BJ (cell line): ENCODE data around the gene COL1A1. TPM values are rescaled to one million over a fixed set of nuclear protein-coding genes. Genes with fewer than 3 reads are reported as not detected.

Experiments
- CTCF ChIA-PET: fragments of 350-600 bp; formaldehyde crosslinking; extraction: SDS; loops from one replicate; lab custom pipeline; 2021; ENCODE audit warnings: antibody characterized with exemption, inconsistent platforms; lab: Yijun Ruan, JAX
- POLR2A ChIA-PET: fragments of 300-600 bp; sonication (Branson Sonifier 250); formaldehyde crosslinking; extraction: SDS; loops from one replicate; lab custom pipeline; 2021; ENCODE audit warnings: antibody characterized with exemption; lab: Charles Lee
- DNase-seq: peaks from one replicate; pipeline ENCODE4 v3.0.0-alpha.2; 2011; ENCODE audit warnings: low read depth
- H3K27me3 ChIP-seq: 2 replicates; pipeline ENCODE4 v1.6.0; 2011; ENCODE audit warnings: low read length; ENCODE audit not compliant: control insufficient read depth, insufficient read depth
- H3K36me3 ChIP-seq: 2 replicates; pipeline ENCODE4 v1.5.1; 2011; ENCODE audit warnings: low read length; ENCODE audit not compliant: control insufficient read depth, insufficient read depth
- H3K4me3 ChIP-seq: 2 replicates; pipeline ENCODE4 v1.5.1; 2011; ENCODE audit warnings: low read depth, mild to moderate bottlenecking, control low read depth, low read length
- polyA plus RNA-seq: library from polyadenylated mRNA; depleted of rRNA; stranded (reverse); fragments of >200 nt; gene quantifications from 2 replicates; pipeline ENCODE4 v1.2.3, GENCODE V29; 2011
- TF ChIP-seq, protein P1 (sequence below): IDR thresholded peaks from 2 replicates; pipeline ENCODE4 v1.5.1; 2011; ENCODE audit warnings: low read depth, mild to moderate bottlenecking, control low read depth, inconsistent platforms, low read length, moderate library complexity; ENCODE audit not compliant: insufficient read depth

COL1A1 gene
- polyA plus RNA-seq, 1 experiment = 2,161 TPM

DNA sequence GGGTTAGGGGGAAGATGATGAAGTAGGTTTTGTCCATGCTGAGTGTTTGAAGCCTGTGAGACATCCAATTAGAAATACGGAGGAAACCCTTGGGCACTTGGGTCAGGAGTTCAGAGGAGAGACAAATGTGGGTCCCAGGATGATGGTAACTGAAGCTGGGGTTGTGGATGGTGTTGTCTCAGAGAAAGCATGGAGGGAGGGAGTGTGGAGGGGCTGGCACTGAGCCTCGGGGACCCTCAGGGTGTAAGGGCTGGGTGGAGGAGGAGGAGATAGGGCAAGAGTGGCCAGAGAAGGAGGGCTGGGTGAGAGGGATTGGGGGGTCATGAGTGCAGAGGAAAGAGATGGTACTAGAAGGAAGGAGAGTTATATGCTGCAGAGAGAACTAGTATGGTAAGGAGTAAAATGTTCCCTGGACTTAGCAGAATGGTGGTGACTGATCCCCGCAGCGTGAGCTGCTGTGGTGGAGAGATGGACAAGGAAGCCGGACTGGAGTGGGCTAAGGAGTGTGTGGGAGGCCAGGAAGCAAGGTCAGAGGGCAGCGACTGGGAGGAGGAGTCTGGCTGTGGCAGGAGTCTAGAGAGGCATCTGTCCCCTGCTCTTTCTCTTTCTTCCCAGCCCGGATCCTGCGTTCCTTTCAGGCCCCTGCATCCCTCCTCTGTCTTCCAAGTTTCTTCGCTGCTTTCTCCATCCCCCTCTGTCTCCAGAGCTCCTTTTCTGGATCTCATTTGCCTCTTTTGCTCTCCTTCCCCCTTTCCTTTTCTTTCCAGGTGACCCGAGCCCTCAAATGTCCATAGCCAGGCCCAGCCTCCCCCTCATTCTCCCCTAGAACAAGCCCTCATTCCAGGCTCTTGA is 3.9 kb upstream of the COL1A1 start:
- H3K36me3 ChIP-seq = peaks cover 6% of the 10 kb centered on the region; the same call in 1 of the 2 replicates
- TF ChIP-seq, protein P1, sequence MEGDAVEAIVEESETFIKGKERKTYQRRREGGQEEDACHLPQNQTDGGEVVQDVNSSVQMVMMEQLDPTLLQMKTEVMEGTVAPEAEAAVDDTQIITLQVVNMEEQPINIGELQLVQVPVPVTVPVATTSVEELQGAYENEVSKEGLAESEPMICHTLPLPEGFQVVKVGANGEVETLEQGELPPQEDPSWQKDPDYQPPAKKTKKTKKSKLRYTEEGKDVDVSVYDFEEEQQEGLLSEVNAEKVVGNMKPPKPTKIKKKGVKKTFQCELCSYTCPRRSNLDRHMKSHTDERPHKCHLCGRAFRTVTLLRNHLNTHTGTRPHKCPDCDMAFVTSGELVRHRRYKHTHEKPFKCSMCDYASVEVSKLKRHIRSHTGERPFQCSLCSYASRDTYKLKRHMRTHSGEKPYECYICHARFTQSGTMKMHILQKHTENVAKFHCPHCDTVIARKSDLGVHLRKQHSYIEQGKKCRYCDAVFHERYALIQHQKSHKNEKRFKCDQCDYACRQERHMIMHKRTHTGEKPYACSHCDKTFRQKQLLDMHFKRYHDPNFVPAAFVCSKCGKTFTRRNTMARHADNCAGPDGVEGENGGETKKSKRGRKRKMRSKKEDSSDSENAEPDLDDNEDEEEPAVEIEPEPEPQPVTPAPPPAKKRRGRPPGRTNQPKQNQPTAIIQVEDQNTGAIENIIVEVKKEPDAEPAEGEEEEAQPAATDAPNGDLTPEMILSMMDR = no peak
- no peak overlapping the region for H3K4me3 ChIP-seq
- no peak for DNase-seq
- ChIA-PET POLR2A (interaction anchor here (0.6 to 6.3 kb wide), 4 partner anchors 17 to 65 kb away, joined by 3 to 286 read pairs (median 4); partner anchors contain the start of gene TMEM92), CTCF (interaction anchor here (0.7 to 23.7 kb wide), 6 partner anchors 14 to 93 kb away, joined by 3 to 515 read pairs (median 6); partner anchors contain the start of gene TMEM92)
- no peaks in the 10 kb centered on the region for H3K27me3 ChIP-seq

GRCh38 chr17:50204431-50204830 is 3.0 kb upstream of the COL1A1 start:
- POLR2A ChIA-PET = interaction anchor here (0.5 to 6.3 kb wide), 11 partner anchors 7 to 85 kb away, joined by 3 to 286 read pairs (median 6); partner anchors contain the start of gene TMEM92
- Histone ChIP-seq H3K27me3 (no peaks in the 10 kb centered on the region), H3K4me3 (peak overlapping the region; percentile 17), H3K36me3 (peaks cover 11% of the 10 kb centered on the region)
- TF ChIP-seq, protein P1 = no peak
- DNase-seq = no peak
- CTCF ChIA-PET = interaction anchor here (0.7 to 23.7 kb wide), 10 partner anchors 8 to 94 kb away, joined by 3 to 515 read pairs (median 6); partner anchors contain the start of gene TMEM92

DNA sequence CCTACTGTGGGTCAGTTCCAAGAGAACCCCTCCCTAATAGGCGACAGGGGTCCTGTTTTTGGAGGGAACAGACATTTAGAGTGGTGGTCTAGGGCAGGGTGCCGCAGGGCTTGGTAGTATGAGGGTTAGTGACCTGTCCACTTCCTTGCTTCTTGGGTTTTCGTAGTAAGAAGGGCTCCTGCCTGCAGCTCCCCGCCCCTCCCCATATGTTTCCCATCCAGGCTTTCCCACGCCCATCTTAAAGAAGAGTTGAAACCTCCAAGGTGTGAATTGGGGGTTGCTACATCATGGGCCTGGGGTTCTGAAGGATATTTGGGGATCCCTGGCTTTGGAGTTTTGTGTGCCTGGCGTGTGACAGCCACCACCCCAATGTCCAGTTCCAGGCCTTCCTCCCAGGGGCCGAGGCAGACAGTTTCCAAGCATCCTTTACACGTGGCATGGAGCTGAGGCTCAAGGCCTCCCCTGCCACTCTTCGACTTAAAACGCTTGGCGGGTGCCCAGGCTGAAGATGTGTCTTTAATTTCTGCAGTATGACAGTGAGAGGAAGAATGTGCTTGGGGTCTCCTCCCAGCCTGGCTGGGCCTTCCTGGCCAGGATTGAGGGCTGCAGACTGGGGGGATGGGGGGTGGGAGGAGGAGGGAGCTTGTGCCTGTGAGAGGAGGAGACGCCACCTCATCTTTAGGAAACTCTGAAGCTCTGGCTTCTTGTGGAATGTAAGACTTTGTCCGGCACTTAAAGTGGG is 2.3 kb upstream of the COL1A1 start:
- ChIA-PET CTCF (interaction anchor here (0.7 to 23.7 kb wide), 9 partner anchors 9 to 84 kb away, joined by 3 to 515 read pairs (median 7); partner anchors contain the start of gene TMEM92), POLR2A (interaction anchor here (0.5 to 6.3 kb wide), 12 partner anchors 8 to 94 kb away, joined by 3 to 286 read pairs (median 6); partner anchors contain the start of gene TMEM92)
- no peaks in the 10 kb centered on the region for H3K27me3 ChIP-seq
- DNase-seq = peak; percentile 99
- peaks cover 13% of the 10 kb centered on the region for H3K36me3 ChIP-seq
- TF ChIP-seq, protein P1 = no peak
- peak overlapping the region; percentile 97 for H3K4me3 ChIP-seq

- peak overlapping the region; percentile 97 for H3K4me3 ChIP-seq
- TF ChIP-seq, protein P1 = peak; percentile 24; the same call in 1 of the 2 replicates
- H3K36me3 ChIP-seq = peaks cover 19% of the 10 kb centered on the region
- no peaks in the 10 kb centered on the region for H3K27me3 ChIP-seq
- DNase-seq = no peak
- CTCF ChIA-PET = interaction anchor here (0.7 to 23.7 kb wide), 7 partner anchors 9 to 67 kb away, joined by 3 to 515 read pairs (median 7); partner anchors contain the start of gene TMEM92
- POLR2A ChIA-PET = interaction anchor here (0.6 to 6.3 kb wide), 8 partner anchors 8 to 95 kb away, joined by 3 to 286 read pairs (median 24); partner anchors contain the start of gene TMEM92
These were observed 1.7 kb upstream of the COL1A1 start for GRCh38 chr17:50203086-50203485.
